HG03342 (cell line): ENCODE results near the gene DOK1.
A peak's percentile ranks its signal among the peaks of the same experiment; 100 is the strongest.

Experiments
- ATAC-seq: cut with Tn5 transposase; IDR thresholded peaks from one replicate; pipeline ENCODE4 v1.9.1; 2021; ENCODE audit warnings: mild to moderate bottlenecking, moderate library complexity; ENCODE audit not compliant: unreplicated experiment

The DOK1 gene

DNA sequence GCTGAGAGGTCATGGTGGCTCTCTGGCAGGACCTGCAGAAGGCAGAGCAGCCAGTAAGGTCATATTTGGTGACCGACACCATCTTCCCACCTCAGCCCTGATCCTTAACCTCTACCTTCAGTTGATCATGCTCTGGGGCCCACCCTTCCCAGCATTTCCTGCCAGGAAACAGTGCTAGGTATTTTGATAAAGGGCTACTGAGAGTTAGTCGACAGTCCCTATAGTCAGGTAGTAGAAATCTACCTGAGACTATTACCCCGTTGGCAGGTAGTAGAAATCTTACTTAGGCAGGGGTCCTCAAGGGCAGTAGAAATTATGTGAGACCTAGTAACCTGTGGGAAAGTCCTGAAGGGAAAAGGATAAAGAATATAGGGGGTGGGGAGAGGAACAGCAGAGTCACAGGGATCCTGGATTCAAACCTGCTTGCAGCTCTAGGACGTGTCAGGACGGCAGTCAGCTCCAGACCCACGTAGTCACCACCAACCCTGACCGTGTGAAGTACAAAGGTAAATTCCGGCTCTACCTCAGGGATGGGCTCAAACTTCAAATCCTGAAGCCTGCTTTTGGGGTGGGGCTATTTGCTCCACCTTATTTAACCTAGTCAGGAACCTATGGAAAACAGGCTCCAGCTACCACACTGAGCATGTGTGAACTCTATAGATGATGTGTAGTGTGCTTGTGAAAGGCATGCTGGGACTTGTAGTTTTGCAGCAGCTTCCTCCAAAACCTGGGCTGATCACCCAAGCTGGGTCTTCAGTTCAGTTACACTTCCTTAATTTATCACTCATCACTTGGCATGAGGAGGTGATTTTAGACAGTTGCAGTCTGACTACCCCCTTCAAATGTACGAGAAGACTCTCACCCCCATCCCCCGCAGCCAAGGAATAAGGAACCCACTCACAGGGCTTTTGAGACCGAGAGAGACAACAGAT, 28.5 kb upstream of the DOK1 start, which contains the start of gene DQX1:
DQX1 (minus strand) TSS at position 515 of the 932 bp plus-strand sequence; CDS start at position 13, 502 bp downstream.
- ATAC-seq = peak; percentile 20

DNA sequence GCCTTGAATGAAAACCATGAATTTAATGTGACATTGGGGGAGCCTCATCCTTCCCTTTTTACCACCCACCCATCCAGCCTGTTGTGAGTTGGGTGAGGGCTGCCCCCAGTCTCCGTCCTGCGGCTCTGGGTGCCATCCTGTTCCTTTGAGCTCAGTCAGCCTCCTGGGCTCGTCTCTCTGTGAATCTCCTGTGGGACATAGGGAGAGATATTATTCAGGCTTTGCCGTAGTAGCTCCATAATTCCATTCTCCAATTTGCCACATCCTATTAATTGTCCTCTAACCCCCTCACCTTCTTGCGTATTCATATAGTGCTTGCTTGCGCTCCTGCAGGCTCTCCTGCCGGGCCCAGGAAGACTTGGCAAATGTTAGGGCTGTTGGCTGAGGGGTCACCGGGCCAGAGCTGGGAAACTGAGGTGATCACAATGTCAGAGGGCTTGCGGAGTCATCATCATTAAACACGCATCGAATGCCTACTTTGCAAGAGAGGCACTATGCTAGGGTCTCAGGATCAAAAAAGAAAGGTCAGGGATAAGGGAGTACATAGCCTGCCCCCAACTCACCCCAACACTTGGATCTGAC, 27.8 kb upstream of the DOK1 start:
- ATAC-seq = no peak

DNA sequence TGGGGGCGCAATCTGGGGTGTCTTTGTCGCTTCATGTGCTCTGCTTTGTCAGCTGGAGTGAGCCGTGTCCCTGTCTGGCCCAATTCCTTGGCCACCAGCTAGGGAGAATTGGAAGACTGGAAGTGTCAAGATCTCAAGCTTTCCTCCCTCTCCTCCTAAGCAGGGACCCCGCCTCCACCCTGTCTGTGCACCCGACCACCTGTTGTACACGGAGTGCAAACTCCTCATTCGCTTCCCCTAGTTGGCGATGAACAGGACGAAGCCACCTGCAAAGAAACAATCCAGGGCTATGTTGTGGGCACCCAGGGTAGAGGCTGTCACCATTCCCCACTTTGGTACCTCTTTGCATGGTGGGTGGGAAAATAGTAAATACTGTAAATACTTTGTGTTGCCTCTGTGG, 26.8 kb upstream of the DOK1 start:
- ATAC-seq = no peak

DNA sequence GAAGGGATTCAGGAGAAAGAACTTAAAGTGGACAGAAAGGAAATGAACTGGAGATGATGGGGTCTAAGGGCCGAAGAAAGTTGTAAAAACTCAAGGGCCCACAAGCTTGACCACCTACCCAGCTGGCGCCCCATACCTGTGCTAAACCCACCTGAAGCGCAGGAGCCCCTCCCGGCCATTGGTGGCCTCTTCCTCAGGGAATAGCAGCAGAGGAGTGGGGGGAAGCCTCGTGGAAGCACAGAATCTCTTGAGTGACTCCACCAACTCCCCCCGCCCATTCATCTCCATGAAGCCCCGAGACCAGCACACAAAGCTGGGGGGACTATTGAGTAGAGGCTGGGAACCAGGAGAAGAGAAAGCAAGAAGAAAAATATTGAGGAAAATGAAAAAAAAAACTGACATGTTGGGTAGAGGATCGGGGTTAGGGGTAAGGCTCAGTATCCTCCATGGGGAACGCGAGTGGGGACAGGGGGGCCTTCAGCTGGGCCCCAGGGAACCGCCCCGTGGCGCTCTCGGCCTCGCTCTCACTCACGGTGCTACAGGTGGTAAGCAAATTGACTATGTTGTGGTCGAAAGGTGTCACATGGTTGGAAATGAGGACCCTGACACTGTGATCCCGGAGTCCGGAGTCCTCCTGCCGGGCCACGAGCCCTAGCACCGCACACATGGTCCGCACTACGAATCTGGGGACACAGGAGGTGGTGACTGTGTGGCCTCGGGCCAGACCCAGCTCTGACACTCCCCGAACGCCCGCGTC, 25.7 kb upstream of the DOK1 start:
- peak; percentile 12 for ATAC-seq

DNA sequence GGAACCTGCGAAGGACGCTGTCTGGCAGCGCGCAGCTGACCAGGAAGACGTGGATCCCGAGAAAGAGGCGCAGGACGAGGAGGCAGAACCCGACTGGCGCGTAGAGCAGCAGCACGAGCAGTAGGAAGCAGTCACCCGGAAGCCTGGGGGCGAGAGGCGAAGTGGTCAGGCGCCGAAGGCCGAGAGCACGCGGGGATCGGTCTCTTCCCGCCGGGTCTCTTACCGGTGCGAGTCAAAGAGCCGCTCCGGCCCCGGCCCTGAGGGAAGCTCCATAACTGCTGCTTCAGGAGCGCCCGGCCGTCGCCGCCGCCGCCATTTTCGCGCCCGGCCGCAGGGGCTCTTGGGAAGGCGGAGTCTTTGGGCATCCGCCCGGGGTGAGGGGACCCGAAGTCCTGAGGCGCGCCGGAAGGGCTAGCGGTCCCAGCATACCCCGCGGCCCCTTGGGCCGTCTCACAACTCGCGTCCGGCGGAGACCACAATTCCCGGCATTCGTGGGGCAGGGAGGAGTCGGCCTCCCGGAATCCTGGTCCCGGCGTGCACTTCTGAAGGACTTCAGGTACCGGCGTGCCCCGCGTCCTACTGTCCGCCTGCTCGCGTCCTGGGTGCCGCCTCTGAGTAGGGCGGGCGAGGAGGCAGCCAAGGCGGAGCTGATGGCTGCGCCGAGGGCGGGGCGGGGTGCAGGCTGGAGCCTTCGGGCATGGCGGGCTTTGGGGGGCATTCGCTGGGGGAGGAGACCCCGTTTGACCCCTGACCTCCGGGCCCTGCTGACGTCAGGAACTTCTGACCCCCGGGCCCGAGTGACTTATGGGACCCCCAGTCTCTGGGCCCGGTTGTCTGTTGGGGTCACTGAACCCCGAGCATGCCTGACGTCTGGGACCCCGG, 24.9 kb upstream of the DOK1 start, which contains the start of the genes AUP1 and HTRA2:
AUP1 (minus strand) TSS at position 350 of the 882 bp plus-strand sequence; CDS start at position 273, 77 bp downstream.
HTRA2 (plus strand) TSS at position 577 of the 882 bp plus-strand sequence; CDS start at position 651, 74 bp downstream.
- ATAC-seq = peak; percentile 77

DNA sequence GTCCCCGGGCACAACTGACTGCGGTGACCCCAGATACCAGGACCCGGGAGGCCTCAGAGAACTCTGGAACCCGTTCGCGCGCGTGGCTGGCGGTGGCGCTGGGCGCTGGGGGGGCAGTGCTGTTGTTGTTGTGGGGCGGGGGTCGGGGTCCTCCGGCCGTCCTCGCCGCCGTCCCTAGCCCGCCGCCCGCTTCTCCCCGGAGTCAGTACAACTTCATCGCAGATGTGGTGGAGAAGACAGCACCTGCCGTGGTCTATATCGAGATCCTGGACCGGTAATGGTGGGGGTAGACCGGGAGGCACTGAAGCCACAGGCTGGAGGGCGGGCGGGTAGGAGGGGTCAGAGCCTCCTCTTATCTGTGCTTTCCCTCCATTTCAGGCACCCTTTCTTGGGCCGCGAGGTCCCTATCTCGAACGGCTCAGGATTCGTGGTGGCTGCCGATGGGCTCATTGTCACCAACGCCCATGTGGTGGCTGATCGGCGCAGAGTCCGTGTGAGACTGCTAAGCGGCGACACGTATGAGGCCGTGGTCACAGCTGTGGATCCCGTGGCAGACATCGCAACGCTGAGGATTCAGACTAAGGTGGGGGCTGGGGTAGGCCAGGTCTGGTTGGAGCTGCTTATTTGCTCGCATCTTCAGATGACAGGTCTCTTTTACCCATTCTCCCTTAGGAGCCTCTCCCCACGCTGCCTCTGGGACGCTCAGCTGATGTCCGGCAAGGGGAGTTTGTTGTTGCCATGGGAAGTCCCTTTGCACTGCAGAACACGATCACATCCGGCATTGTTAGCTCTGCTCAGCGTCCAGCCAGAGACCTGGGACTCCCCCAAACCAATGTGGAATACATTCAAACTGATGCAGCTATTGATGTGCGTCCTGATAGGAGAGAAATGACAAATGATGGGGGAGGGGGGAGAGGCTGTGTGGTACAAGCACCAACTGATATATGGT, 24.0 kb upstream of the DOK1 start:
- peak; percentile 30 for ATAC-seq

DNA sequence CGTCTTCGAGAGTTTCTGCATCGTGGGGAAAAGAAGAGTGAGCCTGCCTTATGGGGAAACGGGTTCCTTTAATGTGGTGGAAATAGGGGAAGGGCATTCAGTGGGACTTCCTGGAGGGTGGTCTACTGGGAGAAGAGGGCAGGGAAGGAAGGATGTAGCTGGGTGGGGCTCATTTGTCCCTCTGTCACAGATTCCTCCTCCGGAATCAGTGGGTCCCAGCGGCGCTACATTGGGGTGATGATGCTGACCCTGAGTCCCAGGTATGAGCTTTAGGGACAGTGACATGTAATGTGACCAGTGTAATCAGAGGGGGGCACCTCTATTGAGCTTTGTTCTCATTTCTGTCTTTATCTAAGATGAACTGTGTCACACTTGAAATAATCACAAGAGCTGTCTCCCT, 22.9 kb upstream of the DOK1 start:
- ATAC-seq = no peak

DNA sequence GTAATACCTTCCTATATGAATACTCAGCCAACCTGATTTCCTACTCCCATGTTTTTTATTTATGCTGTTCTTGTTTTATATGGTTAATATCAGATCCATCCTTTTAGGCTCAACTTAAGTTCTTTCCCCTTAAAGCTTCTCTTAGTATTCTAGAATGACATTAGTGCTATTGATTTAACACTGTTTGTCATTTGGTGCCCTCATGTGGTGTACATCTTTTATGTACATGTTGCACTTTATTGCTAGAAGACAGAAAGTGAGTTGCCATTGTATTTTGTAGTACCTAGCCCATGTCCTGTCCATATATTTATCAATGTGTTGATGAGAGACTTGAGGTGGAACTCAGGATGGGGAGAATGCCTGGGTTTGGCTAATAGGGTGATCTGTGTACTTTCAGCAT, 22.3 kb upstream of the DOK1 start:
- ATAC-seq = no peak

DNA sequence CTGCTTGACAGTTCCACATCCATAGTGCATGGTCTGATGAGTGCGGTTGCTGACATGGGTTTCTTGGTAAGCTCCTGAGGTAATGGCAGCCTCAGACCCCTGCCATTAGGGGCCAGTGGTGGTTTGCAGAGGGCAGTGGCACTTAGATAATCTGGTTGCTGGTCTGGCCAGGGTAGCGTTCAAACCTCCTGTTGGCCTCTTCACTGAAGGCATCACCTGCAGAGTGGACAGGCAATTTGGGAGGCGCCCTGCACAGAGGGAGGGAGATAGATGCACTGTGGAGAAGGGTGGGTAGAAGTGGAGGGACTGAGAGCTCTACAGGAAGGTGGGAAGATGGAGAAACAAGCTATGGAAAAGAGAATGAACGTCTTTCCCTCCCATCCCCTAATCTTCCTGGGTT, 21.1 kb upstream of the DOK1 start:
- no peak for ATAC-seq

DNA sequence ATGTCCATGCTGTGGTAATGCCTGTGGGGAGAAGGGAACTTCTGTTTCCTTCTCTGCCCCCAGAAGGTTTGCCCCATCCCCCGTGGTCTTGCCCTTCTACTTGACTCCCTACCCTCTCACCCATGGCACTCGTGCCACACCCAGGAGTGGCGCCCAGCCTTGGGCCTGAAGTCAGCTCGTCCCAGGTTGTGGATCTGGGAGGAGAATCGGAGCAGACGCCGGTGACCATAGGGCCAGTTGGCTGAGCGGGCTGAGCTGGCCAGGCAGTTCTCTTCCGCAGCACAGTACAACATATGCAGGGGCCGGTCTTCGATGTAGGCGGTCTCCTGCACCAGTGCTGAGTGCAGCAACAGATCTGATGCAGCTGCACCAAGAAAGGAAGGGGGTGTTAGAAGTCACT, 20.1 kb upstream of the DOK1 start:
- no peak for ATAC-seq

DNA sequence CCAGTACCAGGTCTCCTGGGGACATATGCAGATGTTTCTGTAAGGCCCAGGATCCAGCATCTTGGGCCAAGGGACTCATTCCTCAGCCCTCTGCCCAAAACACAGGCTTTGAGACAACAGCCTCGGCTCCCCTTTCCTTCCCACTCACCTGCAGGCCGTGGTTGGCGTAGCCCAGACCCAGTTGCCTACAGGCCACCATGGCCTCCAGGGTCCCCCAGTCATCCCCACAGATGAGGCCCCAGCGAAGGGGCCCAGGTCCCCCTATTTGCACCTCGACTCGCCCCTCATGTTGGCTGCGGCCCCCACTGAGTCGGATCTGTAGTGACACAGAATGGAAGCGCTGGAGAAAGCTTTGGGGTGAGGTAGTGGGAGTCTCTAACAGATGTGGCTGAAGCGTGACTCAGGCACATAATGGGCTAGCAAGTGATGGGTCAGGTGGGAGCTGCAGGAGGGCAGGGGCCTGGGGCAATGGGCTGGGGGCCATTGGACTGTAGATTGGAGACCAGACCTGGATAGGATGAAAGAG, 19.0 kb upstream of the DOK1 start:
- ATAC-seq = no peak

DNA sequence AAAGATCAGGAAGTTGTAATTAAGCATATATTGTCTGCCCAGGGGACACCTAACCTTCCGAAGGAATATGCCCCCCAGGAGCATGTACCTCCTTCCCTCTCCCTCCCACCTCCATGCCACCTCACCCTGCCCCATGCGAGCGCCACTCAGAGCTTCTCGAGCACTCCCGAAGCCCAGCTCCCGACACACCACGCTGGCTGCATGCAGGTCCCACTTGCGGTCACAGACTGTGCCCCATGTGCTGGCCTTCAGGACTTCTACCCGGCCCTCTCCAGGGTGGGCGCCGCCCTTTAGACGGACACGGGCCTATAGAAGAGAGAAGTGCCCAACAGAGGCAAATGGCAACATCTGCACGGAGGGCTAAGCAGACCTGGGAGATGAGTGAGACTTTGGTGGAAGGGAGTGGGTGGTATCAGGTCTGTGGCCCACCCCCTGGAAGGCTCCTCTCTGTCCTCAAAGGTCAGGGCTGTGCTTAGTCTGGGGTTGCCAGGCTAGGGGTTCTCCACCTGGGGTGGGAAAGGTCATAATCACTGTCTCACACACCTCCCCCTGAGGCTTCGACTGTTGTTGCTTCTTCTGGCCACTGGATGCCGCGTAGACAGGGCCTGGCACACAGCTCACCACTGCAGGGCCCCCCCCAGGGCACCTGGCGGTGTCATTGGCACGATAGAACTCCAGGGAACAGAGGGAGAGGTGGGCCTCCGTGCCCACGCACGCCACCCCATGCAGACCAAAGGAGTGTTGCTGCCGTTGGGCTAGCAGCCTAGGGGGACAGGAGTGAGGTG, 18.2 kb upstream of the DOK1 start:
- ATAC-seq = no peak

DNA sequence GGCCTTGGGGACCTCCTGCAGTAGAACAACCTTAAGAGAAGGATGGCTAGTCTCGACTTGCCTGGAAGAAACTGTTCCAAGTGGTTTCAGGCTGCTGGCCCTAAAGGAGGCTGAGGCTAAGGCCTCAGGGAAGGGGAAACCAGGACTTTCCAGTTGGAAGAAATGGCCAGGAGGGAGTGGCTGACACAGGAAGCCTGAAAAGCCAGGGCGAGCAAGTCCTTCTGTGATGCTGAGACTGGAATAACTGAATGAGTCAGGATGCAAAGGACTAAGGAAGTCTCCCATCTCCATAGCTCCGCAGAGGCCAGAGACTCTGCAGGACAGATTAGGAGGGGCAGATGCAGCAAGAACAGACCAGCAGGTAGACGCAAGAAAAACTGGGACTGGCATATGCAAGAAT, 17.4 kb upstream of the DOK1 start:
- no peak for ATAC-seq

DNA sequence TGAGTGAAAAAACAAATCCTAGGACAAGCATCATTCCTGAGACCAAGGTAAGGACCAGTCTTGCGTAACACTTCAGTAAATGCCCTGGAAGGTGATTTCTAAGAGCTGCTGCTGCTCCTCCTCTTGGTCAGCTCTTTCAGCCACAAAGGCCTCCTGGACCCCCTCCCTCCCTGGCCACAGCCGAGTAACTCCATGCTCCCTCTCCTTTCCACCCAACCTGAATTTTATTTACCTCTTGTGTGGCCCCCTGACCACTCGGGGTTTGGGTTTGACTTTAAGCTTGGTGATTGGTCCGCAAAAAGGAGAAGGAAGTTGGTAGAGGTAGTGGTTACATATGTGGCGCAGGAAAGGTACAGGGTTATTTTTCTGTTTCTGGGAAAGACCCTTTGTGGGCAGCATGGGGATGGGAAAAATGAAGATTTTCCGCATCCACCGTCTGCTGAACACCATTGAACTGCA, 15.6 kb upstream of the DOK1 start:
- no peak for ATAC-seq

DNA sequence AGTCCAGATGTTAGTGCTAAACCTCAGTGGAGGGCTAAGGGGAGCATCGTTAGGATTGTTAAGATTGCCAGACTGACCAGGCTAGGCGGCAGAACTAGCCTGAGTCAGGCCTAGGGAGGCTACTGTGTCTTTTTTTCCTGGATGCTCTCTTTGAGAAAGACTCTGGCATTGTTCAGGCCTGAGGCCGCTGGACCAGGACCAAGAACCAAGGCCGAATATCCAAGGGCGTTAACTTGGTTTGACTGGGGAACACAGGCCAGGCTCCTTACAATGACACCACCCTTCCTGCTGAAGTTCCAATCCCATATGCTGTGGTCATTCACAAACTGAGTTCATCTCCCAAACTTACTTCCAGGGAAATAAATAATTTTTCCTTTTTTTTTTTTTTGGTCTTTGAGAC, 14.2 kb upstream of the DOK1 start:
- no peak for ATAC-seq

DNA sequence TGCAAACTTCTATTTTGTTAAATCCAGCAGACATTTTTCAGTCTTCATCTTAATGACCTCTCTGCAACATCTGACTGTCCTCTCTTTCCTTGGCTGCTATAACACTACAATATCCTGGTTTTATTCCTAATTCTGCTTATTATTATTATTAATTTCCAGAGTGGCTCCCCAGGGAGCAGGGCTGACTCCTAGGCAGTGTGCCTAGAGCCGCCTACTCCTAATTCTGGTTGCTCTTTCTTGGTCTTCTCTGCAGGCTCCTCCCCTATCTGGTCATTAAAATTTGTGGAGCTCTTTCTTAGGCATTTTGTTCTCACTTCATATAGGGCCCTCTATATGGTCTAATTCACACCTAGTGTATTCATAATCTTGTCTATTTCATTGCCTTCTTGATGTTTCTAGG, 11.5 kb upstream of the DOK1 start:
- ATAC-seq = no peak

DNA sequence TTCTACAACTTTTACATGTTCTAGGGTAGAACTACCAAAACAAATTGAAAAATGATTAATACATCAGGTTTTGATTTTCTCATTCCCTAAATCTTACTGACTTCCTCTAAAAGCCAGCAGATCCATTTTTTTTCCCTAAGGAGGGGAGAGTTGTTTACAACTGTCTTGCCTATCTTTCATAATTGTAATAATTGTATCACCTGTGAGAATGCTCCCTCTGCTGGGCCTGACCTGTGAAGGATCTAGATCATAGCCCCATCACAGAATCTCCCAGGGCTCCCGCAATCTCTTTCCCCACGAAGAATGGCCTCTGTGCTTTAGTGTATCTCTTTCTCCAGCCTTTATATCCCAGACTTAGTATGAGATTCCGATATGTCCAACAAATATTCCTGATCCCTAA, 9.9 kb upstream of the DOK1 start:
- no peak for ATAC-seq

DNA sequence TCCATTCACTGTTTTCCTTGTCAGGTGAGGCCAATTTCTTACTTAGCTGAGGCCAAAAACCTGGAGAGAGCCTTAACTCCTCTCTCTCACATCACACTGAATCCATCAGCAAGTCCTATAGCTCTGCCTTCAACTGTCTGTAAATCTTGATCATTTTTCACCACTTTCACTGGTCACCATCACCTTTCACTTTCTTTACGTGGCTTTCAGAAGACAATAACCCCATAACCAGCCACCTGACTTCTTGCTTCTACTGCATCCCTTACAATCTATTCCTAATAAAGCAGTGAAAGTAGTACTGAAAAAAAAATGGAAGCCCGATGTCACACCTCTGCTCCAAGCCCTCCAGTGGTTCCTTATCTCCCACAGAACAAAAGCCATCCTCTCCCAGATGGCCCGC, 8.5 kb upstream of the DOK1 start:
- ATAC-seq = no peak
